Gastrocnemius medialis (tissue), 4 donors: ENCODE data around the gene TGM3.

Experiments
- POLR2A ChIP-seq, 2 donors: fragments of 450-650 bp; IDR thresholded peaks; one replicate each; pipeline ENCODE4 v1.6.1; 2017; ENCODE audit warnings: antibody characterized with exemption in 2 of 2, mild to moderate bottlenecking in 2 of 2, moderate library complexity in 2 of 2
- TF ChIP-seq, protein P1 (sequence below), 5 experiments: fragments of 450-650 bp in 3 of 5; fragments of 200-600 bp in 2 of 5; sonication (generic) in 2 of 5; IDR thresholded peaks in 4 of 5; conservative IDR thresholded peaks in 1 of 5; 1 replicate in 4 of 5; 2 replicates in 1 of 5; pipeline ENCODE4 v1.5.1; 2016 to 2019; ENCODE audit warnings: antibody characterized with exemption in 5 of 5, mild to moderate bottlenecking in 3 of 5, moderate library complexity in 3 of 5

DNA sequence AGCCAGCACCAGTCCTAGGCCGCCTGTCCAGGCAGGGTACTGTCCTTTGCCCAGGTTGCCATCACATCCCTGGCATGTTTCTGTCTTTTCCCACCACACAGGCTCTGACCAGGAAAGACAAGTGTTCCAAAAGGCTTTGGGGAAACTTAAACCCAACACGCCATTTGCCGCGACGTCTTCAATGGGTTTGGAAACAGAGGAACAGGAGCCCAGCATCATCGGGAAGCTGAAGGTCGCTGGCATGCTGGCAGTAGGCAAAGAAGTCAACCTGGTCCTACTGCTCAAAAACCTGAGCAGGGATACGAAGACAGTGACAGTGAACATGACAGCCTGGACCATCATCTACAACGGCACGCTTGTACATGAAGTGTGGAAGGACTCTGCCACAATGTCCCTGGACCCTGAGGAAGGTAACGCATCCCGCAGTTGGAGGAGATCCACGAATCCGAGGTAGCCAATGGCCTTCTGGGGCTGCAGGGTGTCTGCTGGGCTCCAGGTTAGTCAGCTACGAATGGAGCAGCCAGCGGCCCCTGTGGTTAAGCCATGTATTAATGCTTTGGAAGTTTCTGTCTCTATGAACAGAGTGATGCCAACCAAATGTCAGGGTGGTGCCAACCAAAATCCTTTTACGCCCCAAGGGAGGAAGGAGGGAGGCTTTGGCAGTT is 36.2 kb downstream of the TGM3 start:
- TF ChIP-seq, protein P1, sequence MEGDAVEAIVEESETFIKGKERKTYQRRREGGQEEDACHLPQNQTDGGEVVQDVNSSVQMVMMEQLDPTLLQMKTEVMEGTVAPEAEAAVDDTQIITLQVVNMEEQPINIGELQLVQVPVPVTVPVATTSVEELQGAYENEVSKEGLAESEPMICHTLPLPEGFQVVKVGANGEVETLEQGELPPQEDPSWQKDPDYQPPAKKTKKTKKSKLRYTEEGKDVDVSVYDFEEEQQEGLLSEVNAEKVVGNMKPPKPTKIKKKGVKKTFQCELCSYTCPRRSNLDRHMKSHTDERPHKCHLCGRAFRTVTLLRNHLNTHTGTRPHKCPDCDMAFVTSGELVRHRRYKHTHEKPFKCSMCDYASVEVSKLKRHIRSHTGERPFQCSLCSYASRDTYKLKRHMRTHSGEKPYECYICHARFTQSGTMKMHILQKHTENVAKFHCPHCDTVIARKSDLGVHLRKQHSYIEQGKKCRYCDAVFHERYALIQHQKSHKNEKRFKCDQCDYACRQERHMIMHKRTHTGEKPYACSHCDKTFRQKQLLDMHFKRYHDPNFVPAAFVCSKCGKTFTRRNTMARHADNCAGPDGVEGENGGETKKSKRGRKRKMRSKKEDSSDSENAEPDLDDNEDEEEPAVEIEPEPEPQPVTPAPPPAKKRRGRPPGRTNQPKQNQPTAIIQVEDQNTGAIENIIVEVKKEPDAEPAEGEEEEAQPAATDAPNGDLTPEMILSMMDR (IDR thresholded peaks at IDR 0.05 in 4 of 5, conservative IDR thresholded peaks at IDR 0.05 in 1 of 5) = no peak
- no peak for TF ChIP-seq POLR2A (IDR thresholded peaks at IDR 0.05)
